Upper lobe of left lung (tissue), 6 donors: ENCODE data around the gene CD300LB. TPM values are rescaled to one million over a fixed set of nuclear protein-coding genes. Genes with fewer than 3 reads are reported as not detected.

ENCODE experiments used
- ATAC-seq, 2 donors: fragments of 200-7000 bp; cut with Tn5 transposase; one replicate each; pipeline ENCODE4 v1.9.1; 2022; ENCODE audit warnings: mild to moderate bottlenecking in 2 of 2, moderate library complexity in 2 of 2; ENCODE audit not compliant: low FRiP score in 2 of 2
- DNase-seq, 2 donors: peaks; one replicate each; pipeline ENCODE4 v3.0.0-alpha.2; 2019 to 2020
- H3K27ac ChIP-seq, 4 donors: fragments of 200-600 bp; sonication (generic); one replicate each; pipeline ENCODE4 v1.5.1; 2016 to 2019
- H3K27me3 ChIP-seq, 4 donors: fragments of 200-600 bp; sonication (generic); one replicate each; pipeline ENCODE4 v1.5.1; 2017 to 2019
- H3K36me3 ChIP-seq, 4 donors: fragments of 200-600 bp; sonication (generic); one replicate each; pipeline ENCODE4 v1.5.1; 2016 to 2019
- H3K4me1 ChIP-seq, 4 donors: fragments of 200-600 bp; sonication (generic); one replicate each; pipeline ENCODE4 v1.5.1; 2018 to 2019
- H3K4me3 ChIP-seq, 4 donors: fragments of 200-600 bp; sonication (generic); one replicate each; pipeline ENCODE4 v1.5.1; 2017 to 2019; ENCODE audit warnings: mild to moderate bottlenecking in 2 of 4, moderate library complexity in 1 of 4
- H3K9me3 ChIP-seq, 4 donors: fragments of 200-600 bp; sonication (generic); one replicate each; pipeline ENCODE4 v1.5.1; 2018 to 2019
- CTCF ChIP-seq, 6 experiments: fragments of 450-650 bp in 4 of 6; fragments of 200-600 bp in 2 of 6; sonication (generic) in 2 of 6; IDR thresholded peaks; one replicate each; pipeline ENCODE4 v1.5.1; 2016 to 2019; ENCODE audit warnings: antibody characterized with exemption in 6 of 6
- EP300 ChIP-seq, 4 donors: sonication (generic); formaldehyde crosslinking; IDR thresholded peaks; one replicate each; pipeline ENCODE4 v1.5.1; 2017; ENCODE audit warnings: antibody characterized with exemption in 4 of 4, control low read depth in 2 of 4
- POLR2A ChIP-seq, 4 donors: fragments of 450-650 bp; IDR thresholded peaks; one replicate each; pipeline ENCODE4 v1.5.1; 2016 to 2017; ENCODE audit warnings: antibody characterized with exemption in 4 of 4, mild to moderate bottlenecking in 2 of 4
- POLR2AphosphoS5 ChIP-seq, 2 donors: sonication (generic); formaldehyde crosslinking; IDR thresholded peaks; one replicate each; pipeline ENCODE4 v1.5.1; 2017; ENCODE audit warnings: antibody characterized with exemption in 2 of 2
- WGBS, 2 donors: methylation state at CpG; one replicate each; pipeline ENCODE4 v1.1.5; 2017 to 2018; 5-methylcytosine and 5-hydroxymethylcytosine counted together
- total RNA-seq, 6 donors: library from RNA; depleted of rRNA in 4 of 6; stranded (reverse); fragments of >200 nt in 4 of 6; gene quantifications; one replicate each; pipeline versions ENCODE4 v1.1.0 to v1.2.1, GENCODE V29; 2016 to 2021
- donor health status: DM: no; HTN: no; CAD: no; lungs with moderate emphysema.
- donor health status: DM: no; HTN: yes; CAD: no; lungs with severe emphysema.

CD300LB gene
- total RNA-seq, 6 donors from 2014 or later = 0.49 to 3.1 (median 1.5) TPM

GRCh38 chr17:74550602-74551001 is 19.3 kb upstream of the CD300LB start:
- Histone ChIP-seq H3K27me3 (no peaks in the 10 kb centered on the region), H3K27ac (no peak overlapping the region), H3K36me3 (no peaks in the 10 kb centered on the region), H3K9me3 (no peaks in the 10 kb centered on the region), H3K4me1 (no peaks in the 10 kb centered on the region), H3K4me3 (no peak overlapping the region)
- ATAC-seq = no peak
- no peak for DNase-seq
- no peak for TF ChIP-seq POLR2A (IDR thresholded peaks at IDR 0.05)
- no peak for TF ChIP-seq CTCF (IDR thresholded peaks at IDR 0.05)
- no peak for TF ChIP-seq EP300 (IDR thresholded peaks at IDR 0.05)
- no peak for TF ChIP-seq POLR2AphosphoS5 (IDR thresholded peaks at IDR 0.05)
- WGBS, 2 donors = 78 to 89% methylated on average over 5 to 15 of the region's 15 CpGs

- WGBS, 2 donors = 63 to 79% methylated on average over 5 to 7 of the region's 7 CpGs
- no peak overlapping the region for H3K4me3 ChIP-seq
- no peak for TF ChIP-seq CTCF (IDR thresholded peaks at IDR 0.05)
- no peak for TF ChIP-seq POLR2AphosphoS5 (IDR thresholded peaks at IDR 0.05)
- no peak for TF ChIP-seq POLR2A (IDR thresholded peaks at IDR 0.05)
- no peak for TF ChIP-seq EP300 (IDR thresholded peaks at IDR 0.05)
- DNase-seq = no peak
- ATAC-seq = no peak
- no peaks in the 10 kb centered on the region for H3K9me3 ChIP-seq
- H3K27me3 ChIP-seq = no peaks in the 10 kb centered on the region
- no peak overlapping the region for H3K27ac ChIP-seq
- no peaks in the 10 kb centered on the region for H3K4me1 ChIP-seq
- no peaks in the 10 kb centered on the region for H3K36me3 ChIP-seq
These were observed 18.1 kb upstream of the CD300LB start for GRCh38 chr17:74549343-74549742.

GRCh38 chr17:74547736-74548135 is 16.5 kb upstream of the CD300LB start:
- no peak for ATAC-seq
- no peak overlapping the region for H3K27ac ChIP-seq
- H3K4me1 ChIP-seq = no peaks in the 10 kb centered on the region
- no peak for TF ChIP-seq POLR2A (IDR thresholded peaks at IDR 0.05)
- TF ChIP-seq POLR2AphosphoS5 (IDR thresholded peaks at IDR 0.05) = no peak
- no peak for TF ChIP-seq CTCF (IDR thresholded peaks at IDR 0.05)
- no peak for TF ChIP-seq EP300 (IDR thresholded peaks at IDR 0.05)
- H3K4me3 ChIP-seq = no peak overlapping the region
- no peak for DNase-seq
- no peaks in the 10 kb centered on the region for H3K27me3 ChIP-seq
- no peaks in the 10 kb centered on the region for H3K9me3 ChIP-seq
- no peaks in the 10 kb centered on the region for H3K36me3 ChIP-seq
- WGBS, 2 donors = 64 to 73% methylated on average over 3 of the region's 3 CpGs

DNA sequence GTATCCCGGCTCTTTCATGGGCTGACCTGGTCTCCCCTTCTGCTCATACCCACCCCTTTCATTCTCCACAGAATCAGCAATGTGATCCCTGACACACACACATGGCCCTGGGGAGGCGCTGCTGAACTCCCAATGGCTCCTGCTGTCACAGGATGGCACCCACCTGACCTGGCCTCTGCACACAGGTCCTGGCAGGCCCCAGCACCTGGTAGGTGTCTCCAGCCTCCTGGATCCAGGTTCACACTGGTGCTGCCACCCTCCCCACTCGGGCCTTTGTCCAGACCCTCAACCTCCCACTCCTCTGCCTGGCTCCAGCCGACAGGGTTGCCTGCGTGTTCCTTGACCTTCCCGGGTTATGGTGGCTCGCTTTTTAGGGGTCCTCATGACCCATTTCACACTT is 16.0 kb upstream of the CD300LB start:
- TF ChIP-seq EP300 (IDR thresholded peaks at IDR 0.05) = no peak
- no peak for TF ChIP-seq POLR2AphosphoS5 (IDR thresholded peaks at IDR 0.05)
- TF ChIP-seq CTCF (IDR thresholded peaks at IDR 0.05) = no peak
- no peak for TF ChIP-seq POLR2A (IDR thresholded peaks at IDR 0.05)
- Histone ChIP-seq H3K27me3 (no peaks in the 10 kb centered on the region), H3K4me3 (no peak overlapping the region), H3K27ac (no peak overlapping the region), H3K36me3 (no peaks in the 10 kb centered on the region), H3K4me1 (no peaks in the 10 kb centered on the region), H3K9me3 (no peaks in the 10 kb centered on the region)
- WGBS, 2 donors = 87% methylated on average over 6 to 7 of the region's 7 CpGs
- ATAC-seq = no peak
- no peak for DNase-seq

- Histone ChIP-seq H3K27me3 (no peaks in the 10 kb centered on the region), H3K9me3 (no peaks in the 10 kb centered on the region), H3K4me1 (no peaks in the 10 kb centered on the region), H3K27ac (peak overlapping the region in 1 of 4 donors; percentile 69), H3K36me3 (no peaks in the 10 kb centered on the region), H3K4me3 (no peak overlapping the region)
- no peak for DNase-seq
- no peak for ATAC-seq
- WGBS, 2 donors = 81 to 97% methylated on average over 6 to 7 of the region's 7 CpGs
- TF ChIP-seq POLR2A (IDR thresholded peaks at IDR 0.05) = no peak
These were observed 15.3 kb upstream of the CD300LB start for GRCh38 chr17:74546586-74546985.
